Loucy (cell line): Measurements from ENCODE around the gene MUS81.

Experiments
- H2AFZ ChIP-seq: fragments of 200-600 bp; sonication (generic); 2 replicates; pipeline ENCODE4 v1.6.0; 2016; ENCODE audit warnings: antibody characterized with exemption, mild to moderate bottlenecking, low read length, moderate library complexity
- H3F3A ChIP-seq: fragments of 200-600 bp; 2 replicates; pipeline ENCODE4 v1.6.0; 2016; ENCODE audit warnings: antibody characterized with exemption, low read depth, mild to moderate bottlenecking
- H3K27me3 ChIP-seq: fragments of 200-600 bp; sonication (generic); 2 replicates; pipeline ENCODE4 v1.6.1; 2014; ENCODE audit warnings: low read length, mild to moderate bottlenecking; ENCODE audit not compliant: insufficient read depth, poor library complexity, severe bottlenecking
- H3K36me3 ChIP-seq: fragments of 200-600 bp; sonication (generic); 2 replicates; pipeline ENCODE4 v1.6.1; 2016; ENCODE audit warnings: low read length; ENCODE audit not compliant: insufficient read depth
- H3K4me1 ChIP-seq: fragments of 200-600 bp; sonication (generic); 2 replicates; pipeline ENCODE4 v1.5.1; 2014; ENCODE audit warnings: low read length, mild to moderate bottlenecking; ENCODE audit not compliant: insufficient read depth, poor library complexity, severe bottlenecking
- H3K4me2 ChIP-seq: fragments of 200-600 bp; sonication (generic); 2 replicates; pipeline ENCODE4 v1.6.0; 2014; ENCODE audit warnings: antibody characterized with exemption, low read length, low read depth, mild to moderate bottlenecking; ENCODE audit not compliant: poor library complexity, severe bottlenecking
- H3K4me3 ChIP-seq: fragments of 200-600 bp; sonication (generic); 2 replicates; pipeline ENCODE4 v1.5.1; 2014; ENCODE audit warnings: low read length, mild to moderate bottlenecking, mixed read lengths; ENCODE audit not compliant: poor library complexity, severe bottlenecking
- H3K79me2 ChIP-seq: fragments of 200-600 bp; sonication (generic); 2 replicates; pipeline ENCODE4 v1.6.1; 2014; ENCODE audit warnings: low read length; ENCODE audit not compliant: insufficient read depth
- H3K9ac ChIP-seq: fragments of 200-600 bp; sonication (generic); 2 replicates; pipeline ENCODE4 v1.6.0; 2014; ENCODE audit warnings: mild to moderate bottlenecking, low read depth, low read length, moderate library complexity; ENCODE audit not compliant: poor library complexity, severe bottlenecking
- H3K9me2 ChIP-seq: fragments of 200-600 bp; sonication (generic); replicated peaks from 2 replicates; pipeline ENCODE4 v1.6.1; 2016; ENCODE audit warnings: low read depth, low read length, mixed read lengths
- H3K9me3 ChIP-seq: fragments of 200-600 bp; sonication (generic); 2 replicates; pipeline ENCODE4 v1.6.1; 2014; ENCODE audit warnings: mild to moderate bottlenecking, antibody characterized with exemption, low read length, low read depth; ENCODE audit not compliant: insufficient read depth
- H4K20me1 ChIP-seq: fragments of 200-600 bp; sonication (generic); 2 replicates; pipeline ENCODE4 v1.6.0; 2014; ENCODE audit warnings: antibody characterized with exemption, low read length, mild to moderate bottlenecking; ENCODE audit not compliant: insufficient read depth, poor library complexity, severe bottlenecking
- CTCF ChIP-seq: fragments of 200-600 bp; sonication (generic); conservative IDR thresholded peaks from 2 replicates; pipeline ENCODE4 v1.5.1; 2014; ENCODE audit warnings: mild to moderate bottlenecking, antibody characterized with exemption, low read length
- EZH2phosphoT487 ChIP-seq: fragments of 200-600 bp; IDR thresholded peaks from 2 replicates; pipeline ENCODE4 v1.6.1; 2018; ENCODE audit warnings: antibody characterized with exemption, mild to moderate bottlenecking, moderate library complexity, borderline replicate concordance

Gene MUS81

GRCh38 chr11:65899356-65900124, 39.3 kb downstream of the MUS81 start:
- Histone ChIP-seq H3K9me2 (no peaks in the 10 kb centered on the region), H4K20me1 (no peaks in the 10 kb centered on the region), H3K9ac (no peak overlapping the region), H3K27me3 (no peaks in the 10 kb centered on the region), H2AFZ (no peak overlapping the region), H3K4me1 (peaks cover 7% of the 10 kb centered on the region), H3K4me3 (peak overlapping the region; percentile 57), H3K4me2 (peak overlapping the region; percentile 69), H3K36me3 (no peaks in the 10 kb centered on the region), H3K79me2 (no peaks in the 10 kb centered on the region), H3K9me3 (no peaks in the 10 kb centered on the region), H3F3A (no peaks in the 10 kb centered on the region)
- TF ChIP-seq EZH2phosphoT487 = no peak
- no peak for TF ChIP-seq CTCF

DNA sequence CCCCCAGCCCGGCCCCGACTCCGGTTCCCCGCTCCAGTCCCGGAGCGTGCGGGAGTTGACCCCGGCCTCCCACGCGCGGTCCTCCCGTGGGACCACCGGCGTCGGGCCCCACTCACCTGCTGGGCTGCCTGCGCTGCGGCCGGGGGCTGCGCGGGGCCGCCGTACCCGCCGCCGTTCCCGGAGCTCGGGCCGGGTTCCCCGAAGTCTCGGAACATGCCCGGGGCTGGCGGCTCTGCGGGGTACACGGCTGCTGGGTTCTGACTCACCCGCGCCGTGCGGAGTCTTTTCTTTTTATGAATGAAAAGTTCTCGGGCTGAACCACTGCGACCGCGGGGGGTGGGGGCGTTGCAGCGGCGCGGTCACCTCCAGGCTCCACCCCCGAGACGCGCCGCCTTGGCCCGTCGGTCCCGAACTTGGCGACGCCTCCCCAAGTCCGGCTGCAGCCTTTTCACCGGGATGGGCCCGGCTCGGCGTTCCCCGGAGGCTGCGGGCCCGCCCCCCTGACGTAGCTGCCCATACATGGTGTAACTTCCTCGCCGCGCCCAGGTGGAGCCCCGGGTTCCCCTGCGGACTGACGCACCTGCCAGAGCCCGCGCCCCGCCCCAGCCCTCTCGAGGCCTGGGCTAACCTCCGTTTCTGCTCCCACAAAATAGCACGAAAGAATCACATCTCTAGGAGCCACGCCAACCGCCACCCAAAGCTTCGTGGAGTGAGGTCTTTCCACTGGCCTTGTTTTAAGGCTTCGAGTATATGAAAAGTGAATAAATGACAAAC, 40.1 kb downstream of the MUS81 start, which contains the start of gene FOSL1:
Gene FOSL1, minus strand, starts transcription at position 264 of the 774 bp plus-strand sequence. Its CDS starts 49 bp downstream, at position 215.
- Histone ChIP-seq H3K27me3 (no peaks in the 10 kb centered on the region), H3K4me2 (peak within 1 kb of the TSS; percentile 69), H3K9me2 (no peaks in the 10 kb centered on the region), H3K9ac (no peak within 1 kb of the TSS), H3K79me2 (no peaks in the 10 kb centered on the region), H3F3A (no peaks in the 10 kb centered on the region), H3K4me1 (peaks cover 7% of the 10 kb centered on the region), H3K36me3 (no peaks in the 10 kb centered on the region), H3K9me3 (no peaks in the 10 kb centered on the region), H2AFZ (peak within 1 kb of the TSS; percentile 53; the same call in 1 of the 2 replicates), H4K20me1 (no peaks in the 10 kb centered on the region), H3K4me3 (peak within 1 kb of the TSS; percentile 57)
- TF ChIP-seq CTCF = no peak
- no peak for TF ChIP-seq EZH2phosphoT487

DNA sequence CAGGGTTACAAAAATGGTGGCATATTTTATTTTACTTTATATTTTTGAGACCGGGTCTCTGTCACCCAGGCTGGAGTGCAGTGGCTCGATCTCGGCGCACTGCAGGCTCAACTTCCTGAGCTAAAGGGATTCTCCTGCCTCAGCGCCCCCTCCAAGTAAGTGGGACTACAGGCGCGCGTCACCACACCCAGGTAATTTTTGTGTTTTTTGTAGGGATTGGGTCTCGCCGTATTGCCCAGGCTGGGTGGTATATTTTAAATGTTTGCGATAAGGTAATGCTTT, 40.6 kb downstream of the MUS81 start:
- peak overlapping the region; percentile 69 for H3K4me2 ChIP-seq
- no peaks in the 10 kb centered on the region for H3K27me3 ChIP-seq
- H3K79me2 ChIP-seq = no peaks in the 10 kb centered on the region
- H3K9ac ChIP-seq = no peak overlapping the region
- H3K4me3 ChIP-seq = no peak overlapping the region
- peaks cover 7% of the 10 kb centered on the region for H3K4me1 ChIP-seq
- TF ChIP-seq EZH2phosphoT487 (no peak), CTCF (no peak)
- no peaks in the 10 kb centered on the region for H3K9me3 ChIP-seq
- H3F3A ChIP-seq = no peaks in the 10 kb centered on the region
- no peaks in the 10 kb centered on the region for H3K36me3 ChIP-seq
- H3K9me2 ChIP-seq = no peaks in the 10 kb centered on the region
- H2AFZ ChIP-seq = 0 out of 2 replicates have a peak overlapping the region, but pooled peaks have one; percentile 53
- no peaks in the 10 kb centered on the region for H4K20me1 ChIP-seq
